ENCODE measurements around the gene GPC3. TPM values are rescaled to one million over a fixed set of nuclear protein-coding genes. Genes with fewer than 3 reads are reported as not detected.

GPC3 gene
- total RNA-seq, 1 experiment from 2014 or later, result 32.4 TPM

DNA sequence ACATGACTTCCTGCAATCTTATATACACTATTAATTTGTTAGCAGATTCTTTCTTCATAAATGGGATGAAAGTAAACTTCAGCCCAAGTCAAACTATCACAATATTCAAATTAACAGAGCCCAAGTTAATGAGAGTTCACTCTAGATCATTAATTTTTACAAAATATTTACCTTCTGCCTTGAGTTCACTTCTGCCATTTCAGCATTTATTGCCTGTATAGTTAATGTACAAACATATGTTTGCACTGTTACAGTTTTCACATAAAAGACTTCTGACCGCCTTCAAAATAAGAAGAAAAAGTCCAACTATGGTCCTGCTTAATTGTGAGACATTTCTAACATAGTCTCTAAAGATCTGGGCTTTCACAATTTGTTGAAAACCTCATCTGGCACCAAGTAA lies 46.9 kb downstream of the GPC3 start (continued):
- TF ChIP-seq, protein P1, sequence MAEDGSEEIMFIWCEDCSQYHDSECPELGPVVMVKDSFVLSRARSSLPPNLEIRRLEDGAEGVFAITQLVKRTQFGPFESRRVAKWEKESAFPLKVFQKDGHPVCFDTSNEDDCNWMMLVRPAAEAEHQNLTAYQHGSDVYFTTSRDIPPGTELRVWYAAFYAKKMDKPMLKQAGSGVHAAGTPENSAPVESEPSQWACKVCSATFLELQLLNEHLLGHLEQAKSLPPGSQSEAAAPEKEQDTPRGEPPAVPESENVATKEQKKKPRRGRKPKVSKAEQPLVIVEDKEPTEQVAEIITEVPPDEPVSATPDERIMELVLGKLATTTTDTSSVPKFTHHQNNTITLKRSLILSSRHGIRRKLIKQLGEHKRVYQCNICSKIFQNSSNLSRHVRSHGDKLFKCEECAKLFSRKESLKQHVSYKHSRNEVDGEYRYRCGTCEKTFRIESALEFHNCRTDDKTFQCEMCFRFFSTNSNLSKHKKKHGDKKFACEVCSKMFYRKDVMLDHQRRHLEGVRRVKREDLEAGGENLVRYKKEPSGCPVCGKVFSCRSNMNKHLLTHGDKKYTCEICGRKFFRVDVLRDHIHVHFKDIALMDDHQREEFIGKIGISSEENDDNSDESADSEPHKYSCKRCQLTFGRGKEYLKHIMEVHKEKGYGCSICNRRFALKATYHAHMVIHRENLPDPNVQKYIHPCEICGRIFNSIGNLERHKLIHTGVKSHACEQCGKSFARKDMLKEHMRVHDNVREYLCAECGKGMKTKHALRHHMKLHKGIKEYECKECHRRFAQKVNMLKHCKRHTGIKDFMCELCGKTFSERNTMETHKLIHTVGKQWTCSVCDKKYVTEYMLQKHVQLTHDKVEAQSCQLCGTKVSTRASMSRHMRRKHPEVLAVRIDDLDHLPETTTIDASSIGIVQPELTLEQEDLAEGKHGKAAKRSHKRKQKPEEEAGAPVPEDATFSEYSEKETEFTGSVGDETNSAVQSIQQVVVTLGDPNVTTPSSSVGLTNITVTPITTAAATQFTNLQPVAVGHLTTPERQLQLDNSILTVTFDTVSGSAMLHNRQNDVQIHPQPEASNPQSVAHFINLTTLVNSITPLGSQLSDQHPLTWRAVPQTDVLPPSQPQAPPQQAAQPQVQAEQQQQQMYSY (CRISPR knock-in tag; IDR thresholded peaks at IDR 0.05), result no peak
- TF ChIP-seq CREB1 (CRISPR knock-in tag; IDR thresholded peaks at IDR 0.05) (no peak), JUN (CRISPR knock-in tag; IDR thresholded peaks at IDR 0.05) (no peak), ZNF232 (CRISPR knock-in tag; IDR thresholded peaks at IDR 0.05) (no peak), TP53 (CRISPR knock-in tag; IDR thresholded peaks at IDR 0.05) (no peak), GABPB1 (CRISPR knock-in tag; IDR thresholded peaks at IDR 0.05) (no peak)
- TF ChIP-seq, protein P2, sequence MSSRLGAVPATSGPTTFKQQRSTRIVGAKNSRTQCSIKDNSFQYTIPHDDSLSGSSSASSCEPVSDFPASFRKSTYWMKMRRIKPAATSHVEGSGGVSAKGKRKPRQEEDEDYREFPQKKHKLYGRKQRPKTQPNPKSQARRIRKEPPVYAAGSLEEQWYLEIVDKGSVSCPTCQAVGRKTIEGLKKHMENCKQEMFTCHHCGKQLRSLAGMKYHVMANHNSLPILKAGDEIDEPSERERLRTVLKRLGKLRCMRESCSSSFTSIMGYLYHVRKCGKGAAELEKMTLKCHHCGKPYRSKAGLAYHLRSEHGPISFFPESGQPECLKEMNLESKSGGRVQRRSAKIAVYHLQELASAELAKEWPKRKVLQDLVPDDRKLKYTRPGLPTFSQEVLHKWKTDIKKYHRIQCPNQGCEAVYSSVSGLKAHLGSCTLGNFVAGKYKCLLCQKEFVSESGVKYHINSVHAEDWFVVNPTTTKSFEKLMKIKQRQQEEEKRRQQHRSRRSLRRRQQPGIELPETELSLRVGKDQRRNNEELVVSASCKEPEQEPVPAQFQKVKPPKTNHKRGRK (CRISPR knock-in tag; IDR thresholded peaks at IDR 0.05; ENCODE audit: borderline replicate concordance), result no peak
- TF ChIP-seq, protein P3, sequence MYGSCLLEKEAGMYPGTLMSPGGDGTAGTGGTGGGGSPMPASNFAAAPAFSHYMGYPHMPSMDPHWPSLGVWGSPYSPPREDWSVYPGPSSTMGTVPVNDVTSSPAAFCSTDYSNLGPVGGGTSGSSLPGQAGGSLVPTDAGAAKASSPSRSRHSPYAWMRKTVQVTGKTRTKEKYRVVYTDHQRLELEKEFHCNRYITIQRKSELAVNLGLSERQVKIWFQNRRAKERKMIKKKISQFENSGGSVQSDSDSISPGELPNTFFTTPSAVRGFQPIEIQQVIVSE (CRISPR knock-in tag; IDR thresholded peaks at IDR 0.05; ENCODE audit: borderline replicate concordance), result no peak

DNA sequence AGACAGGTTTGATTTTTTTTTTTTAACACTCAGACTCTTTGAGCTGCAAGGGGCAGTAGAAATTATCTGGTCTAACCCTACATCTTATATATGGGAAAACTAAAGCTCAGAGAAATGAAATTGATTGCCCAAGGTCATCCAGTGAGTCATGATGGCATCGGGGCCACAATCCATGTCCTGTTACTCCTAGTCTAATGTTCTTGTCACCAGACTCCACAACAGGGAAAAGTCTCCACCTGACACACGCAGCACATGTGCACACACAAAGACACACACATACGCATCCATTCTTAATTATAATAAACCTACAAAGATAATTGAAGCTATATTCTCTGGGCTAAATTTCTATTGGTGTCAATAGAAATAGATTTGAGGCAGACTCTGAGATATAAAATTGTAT lies 48.4 kb downstream of the GPC3 start:
- H3K27ac Mint-ChIP-seq, result no peak overlapping the region
- ATAC-seq (no peak), DNase-seq (ENCODE audit: low spot score) (no peak)
- H3K4me1 Mint-ChIP-seq, result 0 out of 2 replicates have a peak, but pooled peaks cover 8% of the 10 kb centered on the region
- H3K36me3 Mint-ChIP-seq, result no peaks in the 10 kb centered on the region
- no peak overlapping the region for H3K4me3 Mint-ChIP-seq
- POLR2A ChIA-PET, result no interaction called here
- CTCF ChIA-PET, result no interaction called here
- no peaks in the 10 kb centered on the region for H3K9me3 Mint-ChIP-seq
- no peaks in the 10 kb centered on the region for H3K27me3 Mint-ChIP-seq (ENCODE audit: low read depth)
- TF ChIP-seq HMGXB4 (CRISPR knock-in tag; IDR thresholded peaks at IDR 0.05) (no peak), ZNF232 (CRISPR knock-in tag; IDR thresholded peaks at IDR 0.05) (no peak), SMAD4 (CRISPR knock-in tag; IDR thresholded peaks at IDR 0.05) (no peak), EMX1 (CRISPR knock-in tag; IDR thresholded peaks at IDR 0.05) (no peak), FOXP4 (CRISPR knock-in tag; IDR thresholded peaks at IDR 0.05) (no peak), GABPB1 (CRISPR knock-in tag; IDR thresholded peaks at IDR 0.05) (no peak), ATF1 (CRISPR knock-in tag; IDR thresholded peaks at IDR 0.05) (no peak), ETV6 (CRISPR knock-in tag; IDR thresholded peaks at IDR 0.05) (no peak), CREM (CRISPR knock-in tag; IDR thresholded peaks at IDR 0.05) (no peak), CREB1 (CRISPR knock-in tag; IDR thresholded peaks at IDR 0.05) (no peak), PREB (CRISPR knock-in tag; IDR thresholded peaks at IDR 0.05; ENCODE audit: borderline replicate concordance) (no peak), FOXP1 (CRISPR knock-in tag; IDR thresholded peaks at IDR 0.05; ENCODE audit: borderline replicate concordance) (no peak), ZNF121 (CRISPR knock-in tag; IDR thresholded peaks at IDR 0.05) (no peak), ZNF396 (CRISPR knock-in tag; IDR thresholded peaks at IDR 0.05; ENCODE audit: borderline replicate concordance) (no peak)
- TF ChIP-seq, protein P4, sequence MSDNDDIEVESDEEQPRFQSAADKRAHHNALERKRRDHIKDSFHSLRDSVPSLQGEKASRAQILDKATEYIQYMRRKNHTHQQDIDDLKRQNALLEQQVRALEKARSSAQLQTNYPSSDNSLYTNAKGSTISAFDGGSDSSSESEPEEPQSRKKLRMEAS (CRISPR knock-in tag; IDR thresholded peaks at IDR 0.05), result no peak
- TF ChIP-seq, protein P5, sequence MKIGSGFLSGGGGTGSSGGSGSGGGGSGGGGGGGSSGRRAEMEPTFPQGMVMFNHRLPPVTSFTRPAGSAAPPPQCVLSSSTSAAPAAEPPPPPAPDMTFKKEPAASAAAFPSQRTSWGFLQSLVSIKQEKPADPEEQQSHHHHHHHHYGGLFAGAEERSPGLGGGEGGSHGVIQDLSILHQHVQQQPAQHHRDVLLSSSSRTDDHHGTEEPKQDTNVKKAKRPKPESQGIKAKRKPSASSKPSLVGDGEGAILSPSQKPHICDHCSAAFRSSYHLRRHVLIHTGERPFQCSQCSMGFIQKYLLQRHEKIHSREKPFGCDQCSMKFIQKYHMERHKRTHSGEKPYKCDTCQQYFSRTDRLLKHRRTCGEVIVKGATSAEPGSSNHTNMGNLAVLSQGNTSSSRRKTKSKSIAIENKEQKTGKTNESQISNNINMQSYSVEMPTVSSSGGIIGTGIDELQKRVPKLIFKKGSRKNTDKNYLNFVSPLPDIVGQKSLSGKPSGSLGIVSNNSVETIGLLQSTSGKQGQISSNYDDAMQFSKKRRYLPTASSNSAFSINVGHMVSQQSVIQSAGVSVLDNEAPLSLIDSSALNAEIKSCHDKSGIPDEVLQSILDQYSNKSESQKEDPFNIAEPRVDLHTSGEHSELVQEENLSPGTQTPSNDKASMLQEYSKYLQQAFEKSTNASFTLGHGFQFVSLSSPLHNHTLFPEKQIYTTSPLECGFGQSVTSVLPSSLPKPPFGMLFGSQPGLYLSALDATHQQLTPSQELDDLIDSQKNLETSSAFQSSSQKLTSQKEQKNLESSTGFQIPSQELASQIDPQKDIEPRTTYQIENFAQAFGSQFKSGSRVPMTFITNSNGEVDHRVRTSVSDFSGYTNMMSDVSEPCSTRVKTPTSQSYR (CRISPR knock-in tag; IDR thresholded peaks at IDR 0.05), result no peak
